ENCODE measurements around the gene DIAPH2.
"Not testable (repeated sequence)": the region's sequence is repeated elsewhere in the genome, so short reads cannot be mapped to it uniquely, and the experiment has no call there.

The DIAPH2 gene

GRCh38 chrX:96838537-96838936 is 153.9 kb downstream of the DIAPH2 start:
- H4K20me1 ChIP-seq (ENCODE audit: insufficient read depth, low read length) = no peaks in the 10 kb centered on the region
- no peak overlapping the region for H3K4me3 ChIP-seq (ENCODE audit: low read length)
- no peak for DNase-seq
- no peak overlapping the region for H3K4me2 ChIP-seq (ENCODE audit: low read depth, low read length)
- no peaks in the 10 kb centered on the region for H3K27me3 ChIP-seq (replicated peaks; ENCODE audit: insufficient read depth, low read length)
- H3K9ac ChIP-seq (ENCODE audit: low read length) = no peak overlapping the region
- no peak overlapping the region for H2AFZ ChIP-seq (ENCODE audit: low read length)
- no peak overlapping the region for H3K27ac ChIP-seq (ENCODE audit: low read length)
- no peaks in the 10 kb centered on the region for H3K4me1 ChIP-seq (ENCODE audit: low read length)
- H3K9me3 ChIP-seq (replicated peaks; ENCODE audit: insufficient read depth, low read length) = no peaks in the 10 kb centered on the region
- H3F3A ChIP-seq (ENCODE audit: insufficient read depth, low read length) = no peaks in the 10 kb centered on the region
- H3K9me2 ChIP-seq (replicated peaks; ENCODE audit: insufficient read depth, low read length) = no peaks in the 10 kb centered on the region
- no peaks in the 10 kb centered on the region for H3K36me3 ChIP-seq (replicated peaks; ENCODE audit: insufficient read depth, low read length)
- no peaks in the 10 kb centered on the region for H3K79me2 ChIP-seq (ENCODE audit: low read length)
- TF ChIP-seq EZH2 (optimal IDR thresholded peaks at IDR 0.05; ENCODE audit: low read depth, low read length) (no peak), EZH2phosphoT487 (IDR thresholded peaks at IDR 0.05; ENCODE audit: low read length) (no peak)
- TF ChIP-seq, protein P1, sequence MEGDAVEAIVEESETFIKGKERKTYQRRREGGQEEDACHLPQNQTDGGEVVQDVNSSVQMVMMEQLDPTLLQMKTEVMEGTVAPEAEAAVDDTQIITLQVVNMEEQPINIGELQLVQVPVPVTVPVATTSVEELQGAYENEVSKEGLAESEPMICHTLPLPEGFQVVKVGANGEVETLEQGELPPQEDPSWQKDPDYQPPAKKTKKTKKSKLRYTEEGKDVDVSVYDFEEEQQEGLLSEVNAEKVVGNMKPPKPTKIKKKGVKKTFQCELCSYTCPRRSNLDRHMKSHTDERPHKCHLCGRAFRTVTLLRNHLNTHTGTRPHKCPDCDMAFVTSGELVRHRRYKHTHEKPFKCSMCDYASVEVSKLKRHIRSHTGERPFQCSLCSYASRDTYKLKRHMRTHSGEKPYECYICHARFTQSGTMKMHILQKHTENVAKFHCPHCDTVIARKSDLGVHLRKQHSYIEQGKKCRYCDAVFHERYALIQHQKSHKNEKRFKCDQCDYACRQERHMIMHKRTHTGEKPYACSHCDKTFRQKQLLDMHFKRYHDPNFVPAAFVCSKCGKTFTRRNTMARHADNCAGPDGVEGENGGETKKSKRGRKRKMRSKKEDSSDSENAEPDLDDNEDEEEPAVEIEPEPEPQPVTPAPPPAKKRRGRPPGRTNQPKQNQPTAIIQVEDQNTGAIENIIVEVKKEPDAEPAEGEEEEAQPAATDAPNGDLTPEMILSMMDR (IDR thresholded peaks at IDR 0.05; ENCODE audit: low read length) = no peak

GRCh38 chrX:96841325-96841724 is 156.7 kb downstream of the DIAPH2 start:
- no peak for TF ChIP-seq EZH2phosphoT487 (IDR thresholded peaks at IDR 0.05; ENCODE audit: low read length)
- TF ChIP-seq, protein P1 (IDR thresholded peaks at IDR 0.05; ENCODE audit: low read length) = no peak
- no peak for TF ChIP-seq EZH2 (optimal IDR thresholded peaks at IDR 0.05; ENCODE audit: low read depth, low read length)
- Histone ChIP-seq H3K9me2 (replicated peaks; ENCODE audit: insufficient read depth, low read length) (no peaks in the 10 kb centered on the region), H2AFZ (ENCODE audit: low read length) (no peak overlapping the region), H4K20me1 (ENCODE audit: insufficient read depth, low read length) (no peaks in the 10 kb centered on the region), H3K36me3 (replicated peaks; ENCODE audit: insufficient read depth, low read length) (no peaks in the 10 kb centered on the region), H3K27ac (ENCODE audit: low read length) (no peak overlapping the region), H3K79me2 (ENCODE audit: low read length) (no peaks in the 10 kb centered on the region), H3K27me3 (replicated peaks; ENCODE audit: insufficient read depth, low read length) (no peaks in the 10 kb centered on the region), H3K4me1 (ENCODE audit: low read length) (no peaks in the 10 kb centered on the region), H3F3A (ENCODE audit: insufficient read depth, low read length) (no peaks in the 10 kb centered on the region), H3K9me3 (replicated peaks; ENCODE audit: insufficient read depth, low read length) (no peaks in the 10 kb centered on the region), H3K4me3 (ENCODE audit: low read length) (no peak overlapping the region), H3K4me2 (ENCODE audit: low read depth, low read length) (no peak overlapping the region), H3K9ac (ENCODE audit: low read length) (no peak overlapping the region)
- DNase-seq = no peak

GRCh38 chrX:96841866-96842265 is 157.2 kb downstream of the DIAPH2 start:
- H3K4me3 ChIP-seq (ENCODE audit: low read length); DNase-seq; H3K36me3 ChIP-seq (replicated peaks; ENCODE audit: insufficient read depth, low read length); H3K4me1 ChIP-seq (ENCODE audit: low read length); H3K27me3 ChIP-seq (replicated peaks; ENCODE audit: insufficient read depth, low read length); H3K9me3 ChIP-seq (replicated peaks; ENCODE audit: insufficient read depth, low read length); H4K20me1 ChIP-seq (ENCODE audit: insufficient read depth, low read length); H3F3A ChIP-seq (ENCODE audit: insufficient read depth, low read length); H2AFZ ChIP-seq (ENCODE audit: low read length); H3K79me2 ChIP-seq (ENCODE audit: low read length); H3K27ac ChIP-seq (ENCODE audit: low read length); H3K9ac ChIP-seq (ENCODE audit: low read length); H3K9me2 ChIP-seq (replicated peaks; ENCODE audit: insufficient read depth, low read length); H3K4me2 ChIP-seq (ENCODE audit: low read depth, low read length): not testable (repeated sequence)

- no peak for DNase-seq
- H3K4me3 ChIP-seq (ENCODE audit: low read length) = no peak overlapping the region
Observed at GRCh38 chrX:96843566-96843965, 158.9 kb downstream of the DIAPH2 start.

More at GRCh38 chrX:96843566-96843965, 158.9 kb downstream of the DIAPH2 start:
- H4K20me1 ChIP-seq (ENCODE audit: insufficient read depth, low read length) = no peaks in the 10 kb centered on the region
- no peak overlapping the region for H3K27ac ChIP-seq (ENCODE audit: low read length)
- H3K36me3 ChIP-seq (replicated peaks; ENCODE audit: insufficient read depth, low read length) = no peaks in the 10 kb centered on the region
- H3K4me2 ChIP-seq (ENCODE audit: low read depth, low read length) = no peak overlapping the region
- H3K9me2 ChIP-seq (replicated peaks; ENCODE audit: insufficient read depth, low read length) = no peaks in the 10 kb centered on the region
- no peaks in the 10 kb centered on the region for H3K79me2 ChIP-seq (ENCODE audit: low read length)
- no peaks in the 10 kb centered on the region for H3K4me1 ChIP-seq (ENCODE audit: low read length)
- H3K9me3 ChIP-seq (replicated peaks; ENCODE audit: insufficient read depth, low read length) = no peaks in the 10 kb centered on the region
- no peak for TF ChIP-seq EZH2phosphoT487 (IDR thresholded peaks at IDR 0.05; ENCODE audit: low read length)
- TF ChIP-seq EZH2 (optimal IDR thresholded peaks at IDR 0.05; ENCODE audit: low read depth, low read length) = no peak
- TF ChIP-seq, protein P1 (IDR thresholded peaks at IDR 0.05; ENCODE audit: low read length) = no peak
- H3F3A ChIP-seq (ENCODE audit: insufficient read depth, low read length) = no peaks in the 10 kb centered on the region
- no peak overlapping the region for H2AFZ ChIP-seq (ENCODE audit: low read length)
- H3K9ac ChIP-seq (ENCODE audit: low read length) = no peak overlapping the region
- H3K27me3 ChIP-seq (replicated peaks; ENCODE audit: insufficient read depth, low read length) = no peaks in the 10 kb centered on the region
